Activated T-cell treated with anti-CD3 and anti-CD28 coated beads, Interleukin-2, amount 50 U/mL, for 4 hours (primary cell): Measurements from ENCODE around the gene TMEM79. TPM values are rescaled to one million over a fixed set of nuclear protein-coding genes. Genes with fewer than 3 reads are reported as not detected.
"Not testable (repeated sequence)": the region's sequence is repeated elsewhere in the genome, so short reads cannot be mapped to it uniquely, and the experiment has no call there.

Source experiments
- ATAC-seq, 2 donors: fragments of 200-7000 bp; cut with Tn5 transposase; one replicate each; pipeline ENCODE4 v1.10.0; 2021
- DNase-seq: peaks from one replicate; pipeline ENCODE4 v3.0.0-alpha.2; 2020
- H3K27me3 Mint-ChIP-seq: one replicate; pipeline ENCODE4 v1.8.0; 2021; ENCODE audit warnings: low read depth, mixed read lengths
- H3K36me3 Mint-ChIP-seq: one replicate; pipeline ENCODE4 v1.8.0; 2022; ENCODE audit warnings: mixed read lengths; ENCODE audit not compliant: insufficient read depth
- H3K4me1 Mint-ChIP-seq: one replicate; pipeline ENCODE4 v1.8.0; 2021; ENCODE audit warnings: low read depth, mixed read lengths
- H3K4me3 Mint-ChIP-seq: one replicate; pipeline ENCODE4 v1.8.0; 2021; ENCODE audit warnings: mild to moderate bottlenecking, moderate library complexity, mixed read lengths
- H3K9me3 Mint-ChIP-seq: one replicate; pipeline ENCODE4 v1.8.0; 2021; ENCODE audit warnings: mixed read lengths
- total RNA-seq, 3 donors: library from RNA; stranded (reverse); gene quantifications; one replicate each; pipeline ENCODE4 v1.2.1, GENCODE V29; 2021

The TMEM79 gene
- total RNA-seq, 3 donors from 2014 or later, result 6.3 to 6.9 (median 6.4) TPM

GRCh38 chr1:156305215-156305614 is 21.1 kb downstream of the TMEM79 start:
- Mint-ChIP-seq H3K4me3 (no peak overlapping the region), H3K9me3 (no peaks in the 10 kb centered on the region), H3K4me1 (no peaks in the 10 kb centered on the region), H3K36me3 (peaks cover 21% of the 10 kb centered on the region), H3K27me3 (no peaks in the 10 kb centered on the region)
- no peak for DNase-seq
- no peak for ATAC-seq

DNA sequence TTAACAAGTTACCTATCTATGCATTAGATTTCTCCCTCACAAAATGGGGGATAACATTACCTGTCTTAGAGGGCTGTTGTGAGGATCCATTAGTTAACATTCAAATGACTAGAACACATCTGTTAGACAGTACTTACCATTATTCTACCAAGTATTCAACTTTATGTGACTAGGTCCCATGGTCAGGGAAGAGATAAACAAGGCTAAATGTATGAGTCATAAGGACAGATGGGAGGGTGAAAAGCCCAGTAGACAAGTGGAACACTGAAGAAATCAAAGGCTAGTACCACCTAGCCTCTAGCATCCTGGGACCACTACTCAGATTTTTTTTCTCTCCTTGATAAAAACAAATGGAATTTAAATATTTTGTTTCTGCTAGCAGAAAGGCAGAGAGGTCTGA is 24.0 kb downstream of the TMEM79 start:
- peaks cover 27% of the 10 kb centered on the region for H3K36me3 Mint-ChIP-seq
- H3K4me1 Mint-ChIP-seq, result no peaks in the 10 kb centered on the region
- no peaks in the 10 kb centered on the region for H3K27me3 Mint-ChIP-seq
- ATAC-seq, result no peak
- no peak overlapping the region for H3K4me3 Mint-ChIP-seq
- H3K9me3 Mint-ChIP-seq, result no peaks in the 10 kb centered on the region
- no peak for DNase-seq

DNA sequence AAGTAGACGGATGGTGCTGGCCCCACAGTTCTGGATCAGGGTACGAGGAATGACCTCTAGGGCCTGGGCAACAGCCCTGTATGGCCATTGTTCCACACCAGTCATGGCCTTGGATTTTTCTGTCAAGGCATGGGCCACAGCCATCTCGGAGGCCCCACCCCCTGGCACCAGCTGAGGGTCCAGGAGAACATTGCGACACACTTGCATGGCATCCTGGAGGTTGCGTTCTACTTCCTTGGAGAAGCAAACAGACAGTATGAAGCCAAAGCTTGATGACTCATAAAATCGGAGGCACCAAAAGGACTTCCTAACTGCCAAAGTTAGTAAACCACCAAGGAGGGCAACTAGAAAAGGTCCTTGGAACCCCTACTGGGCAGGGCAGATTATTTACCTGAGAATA is 26.8 kb downstream of the TMEM79 start:
- Mint-ChIP-seq H3K9me3 (no peaks in the 10 kb centered on the region), H3K4me3 (no peak overlapping the region), H3K27me3 (no peaks in the 10 kb centered on the region), H3K4me1 (no peaks in the 10 kb centered on the region), H3K36me3 (peaks cover 33% of the 10 kb centered on the region)
- ATAC-seq (no peak), DNase-seq (no peak)

DNA sequence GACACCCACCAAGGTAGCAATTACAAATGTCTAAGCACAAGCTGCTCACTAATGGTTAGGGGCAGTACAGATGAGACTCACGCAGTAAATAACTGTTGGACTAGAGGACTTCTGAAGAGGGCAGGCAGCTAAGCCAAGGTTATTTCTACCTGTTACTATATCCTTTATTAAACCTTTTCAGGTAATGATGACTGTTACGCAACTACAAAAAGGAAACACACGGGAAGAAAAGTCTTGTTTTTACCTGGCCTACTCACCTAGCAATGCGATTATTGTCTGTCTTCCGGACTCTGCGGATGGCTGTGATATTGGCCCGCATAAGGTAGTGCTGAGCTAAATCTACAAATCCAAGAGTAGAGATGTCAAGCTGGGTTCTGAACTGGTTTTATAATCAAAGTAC is 32.8 kb downstream of the TMEM79 start:
- no peak for ATAC-seq

DNA sequence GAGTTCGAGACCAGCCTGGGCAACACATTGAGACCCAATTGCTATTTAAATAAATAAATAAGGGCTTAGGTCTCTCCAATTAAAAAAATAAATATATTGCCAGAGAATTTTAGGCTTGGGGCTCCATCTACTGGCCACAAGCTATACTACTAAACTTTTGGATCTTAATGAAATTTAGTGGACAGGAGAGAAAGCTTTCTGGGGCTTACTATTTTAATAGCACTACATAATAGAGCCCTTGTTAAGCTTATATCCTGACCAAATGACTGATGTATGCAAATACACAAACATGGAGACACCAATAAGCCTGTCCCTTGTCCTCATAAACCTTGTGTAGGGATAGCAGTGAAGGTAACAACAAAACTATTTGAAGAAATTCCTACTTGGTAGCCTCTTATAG is 35.5 kb downstream of the TMEM79 start:
- ATAC-seq (no peak), DNase-seq (no peak)
- H3K9me3 Mint-ChIP-seq, result no peaks in the 10 kb centered on the region
- no peaks in the 10 kb centered on the region for H3K4me1 Mint-ChIP-seq
- H3K27me3 Mint-ChIP-seq, result no peaks in the 10 kb centered on the region
- H3K36me3 Mint-ChIP-seq, result peaks cover 34% of the 10 kb centered on the region
- H3K4me3 Mint-ChIP-seq, result no peak overlapping the region

More for the DNA sequence above, 32.8 kb downstream of the TMEM79 start:
- Mint-ChIP-seq H3K27me3 (no peaks in the 10 kb centered on the region), H3K4me3 (no peak overlapping the region), H3K36me3 (peaks cover 36% of the 10 kb centered on the region), H3K4me1 (no peaks in the 10 kb centered on the region), H3K9me3 (no peaks in the 10 kb centered on the region)
- DNase-seq, result no peak

DNA sequence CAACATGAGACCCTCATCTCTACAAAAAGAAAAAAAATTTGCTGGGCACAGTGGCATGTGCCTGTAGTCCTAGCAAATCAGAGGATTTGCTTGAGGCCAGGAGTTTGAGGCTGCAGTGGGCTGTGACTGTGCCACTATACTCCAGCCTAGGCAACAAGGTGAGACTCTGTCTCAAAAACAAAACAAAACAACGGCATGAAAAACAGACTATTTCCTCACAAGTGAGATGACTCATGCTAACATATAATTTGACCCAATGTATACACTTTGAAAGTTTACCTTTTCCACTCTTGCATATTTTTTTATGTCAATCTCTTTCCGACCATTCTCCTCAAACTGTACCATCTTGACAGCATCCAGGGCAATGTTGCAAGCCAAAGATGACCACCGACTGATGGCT is 36.4 kb downstream of the TMEM79 start:
- no peaks in the 10 kb centered on the region for H3K9me3 Mint-ChIP-seq
- ATAC-seq (no peak), DNase-seq (no peak)
- H3K27me3 Mint-ChIP-seq, result no peaks in the 10 kb centered on the region
- no peaks in the 10 kb centered on the region for H3K4me1 Mint-ChIP-seq
- H3K4me3 Mint-ChIP-seq, result no peak overlapping the region
- H3K36me3 Mint-ChIP-seq, result peaks cover 34% of the 10 kb centered on the region

- not testable (repeated sequence) for ATAC-seq, DNase-seq, H3K4me3 Mint-ChIP-seq, H3K27me3 Mint-ChIP-seq, H3K4me1 Mint-ChIP-seq, H3K9me3 Mint-ChIP-seq
- peaks cover 23% of the 10 kb centered on the region for H3K36me3 Mint-ChIP-seq
Observed at GRCh38 chr1:156323179-156323578, 39.1 kb downstream of the TMEM79 start.

GRCh38 chr1:156336242-156336641 is 52.1 kb downstream of the TMEM79 start:
- H3K9me3 Mint-ChIP-seq, result no peaks in the 10 kb centered on the region
- H3K4me3 Mint-ChIP-seq, result peak overlapping the region; percentile 100
- peaks cover 30% of the 10 kb centered on the region for H3K4me1 Mint-ChIP-seq
- no peak for DNase-seq
- ATAC-seq, result no peak
- peaks cover 34% of the 10 kb centered on the region for H3K36me3 Mint-ChIP-seq
- H3K27me3 Mint-ChIP-seq, result no peaks in the 10 kb centered on the region

DNA sequence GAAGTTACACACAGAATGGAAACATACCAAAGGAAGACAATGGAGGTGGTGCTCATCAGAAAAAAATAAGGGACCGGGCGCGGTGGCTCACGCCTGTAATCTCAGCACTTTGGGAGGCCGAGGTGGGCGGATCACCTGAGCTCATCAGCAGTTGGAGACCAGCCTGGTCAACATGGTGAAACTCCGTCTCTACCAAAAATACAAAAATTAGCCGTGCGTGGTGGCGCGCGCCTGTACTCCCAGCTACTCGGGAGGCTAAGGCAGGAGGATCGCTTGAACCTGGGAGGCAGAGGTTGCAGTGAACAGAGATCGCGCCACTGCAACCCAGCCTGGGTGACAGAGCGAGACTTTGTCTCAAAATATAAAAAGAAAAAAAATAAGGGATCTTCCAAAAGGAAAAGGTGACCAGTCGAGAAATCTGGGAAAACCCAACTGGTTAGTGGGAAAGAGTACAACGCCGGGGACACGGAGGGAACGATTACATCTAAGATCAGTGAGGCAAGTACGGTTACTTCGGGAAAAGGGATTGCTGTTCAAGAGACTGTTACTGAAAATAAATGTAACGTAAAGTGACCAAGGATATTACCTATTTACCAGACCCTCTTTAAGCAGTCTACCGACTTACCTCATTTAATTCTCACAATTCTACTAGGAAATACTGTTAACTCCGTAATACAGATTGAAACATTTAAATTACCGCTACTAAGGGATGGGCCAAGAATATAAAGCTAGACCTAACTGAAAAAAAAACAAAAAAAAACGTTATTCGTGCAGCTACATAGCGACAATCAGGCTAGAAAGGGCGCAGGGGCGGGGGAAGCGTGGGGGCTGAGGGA is 53.1 kb downstream of the TMEM79 start:
- ATAC-seq (peak in 1 of 2 donors; percentile 1), DNase-seq (no peak)
- peaks cover 30% of the 10 kb centered on the region for H3K4me1 Mint-ChIP-seq

GRCh38 chr1:156337888-156338179 is 53.7 kb downstream of the TMEM79 start:
- ATAC-seq (no peak), DNase-seq (peak; percentile 28)
- H3K36me3 Mint-ChIP-seq, result peaks cover 34% of the 10 kb centered on the region
- H3K27me3 Mint-ChIP-seq, result no peaks in the 10 kb centered on the region
- H3K9me3 Mint-ChIP-seq, result no peaks in the 10 kb centered on the region
- peaks cover 30% of the 10 kb centered on the region for H3K4me1 Mint-ChIP-seq
- H3K4me3 Mint-ChIP-seq, result peak overlapping the region; percentile 100

More for the DNA sequence above, 53.1 kb downstream of the TMEM79 start:
- peak overlapping the region; percentile 100 for H3K4me3 Mint-ChIP-seq
- peaks cover 34% of the 10 kb centered on the region for H3K36me3 Mint-ChIP-seq
- H3K9me3 Mint-ChIP-seq, result no peaks in the 10 kb centered on the region
- no peaks in the 10 kb centered on the region for H3K27me3 Mint-ChIP-seq

DNA sequence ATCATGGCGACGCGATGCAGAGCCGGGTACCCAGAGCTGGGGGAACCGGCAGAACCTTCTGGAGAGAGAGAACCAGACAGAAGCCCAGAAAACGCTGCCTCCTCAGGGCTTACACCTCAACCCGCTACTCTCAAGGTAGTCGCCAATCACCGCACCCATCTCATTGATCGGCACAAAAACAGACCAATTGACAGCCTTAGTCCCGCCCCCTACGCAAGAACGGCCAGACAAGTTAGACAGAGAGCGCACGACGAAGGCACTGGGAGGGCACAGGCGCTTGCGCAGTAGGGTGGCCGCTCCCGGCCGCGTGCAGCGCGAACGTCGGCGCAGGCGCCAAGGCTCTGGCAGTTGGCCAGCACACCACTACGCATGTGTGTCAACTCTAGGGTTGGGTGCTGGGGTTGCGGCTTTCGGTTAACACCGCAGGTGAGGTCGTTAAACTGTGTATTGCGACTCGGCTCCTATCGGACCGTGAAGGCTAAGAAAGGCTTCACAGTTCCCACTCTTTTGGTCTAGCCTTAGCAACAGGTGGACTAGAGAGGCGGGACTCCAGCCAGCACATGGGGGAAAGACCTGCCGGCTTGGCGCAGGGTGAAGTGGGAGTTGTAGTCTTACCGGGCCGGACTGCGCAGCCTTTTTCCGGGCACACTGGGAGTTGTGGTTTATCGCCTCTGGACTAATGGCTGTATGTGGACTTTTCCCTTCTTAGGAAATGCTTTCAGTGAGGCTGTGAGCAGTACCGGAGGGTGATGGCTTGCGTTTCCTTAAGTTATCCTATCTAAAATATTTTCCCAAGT is 54.3 kb downstream of the TMEM79 start, which contains the start of the genes CCT3 and TSACC:
Gene CCT3 (minus strand): TSS at position 113 of the 797 bp plus-strand sequence. CDS start 108 bp downstream, at position 5.
Gene TSACC (plus strand): TSS at position 347 of the 797 bp plus-strand sequence. CDS start 1,232 bp downstream, outside the sequence.
- H3K9me3 Mint-ChIP-seq, result no peaks in the 10 kb centered on the region
- peak; percentile 99 for DNase-seq
- peak; percentile 97 for ATAC-seq
- peak within 1 kb of the TSS; percentile 100 for H3K4me3 Mint-ChIP-seq
- peaks cover 33% of the 10 kb centered on the region for H3K36me3 Mint-ChIP-seq
- H3K27me3 Mint-ChIP-seq, result no peaks in the 10 kb centered on the region
- H3K4me1 Mint-ChIP-seq, result peaks cover 30% of the 10 kb centered on the region

Other genes starting within 250 kb of the TMEM79 start
- gene UBQLN4, start 230.5 kb upstream of the TMEM79 start, total RNA-seq, result 10 to 100 TPM; 52.9 to 57.3 (median 53.7) TPM
- gene LAMTOR2, start 229.5 kb upstream of the TMEM79 start, total RNA-seq, result 10 to 100 TPM; 56.6 to 62.3 (median 59.2) TPM
- under 1 TPM; 0.61 to 0.79 (median 0.63) TPM for gene RAB25, start 223.2 kb upstream of the TMEM79 start, total RNA-seq
- gene MEX3A, start 201.9 kb upstream of the TMEM79 start, total RNA-seq, result under 1 TPM; 0.50 to 0.66 (median 0.57) TPM
- 100 to 1,000 TPM; 113 to 162 (median 124) TPM for gene LMNA, start 169.6 kb upstream of the TMEM79 start, total RNA-seq
- gene SEMA4A, start 130.7 kb upstream of the TMEM79 start, total RNA-seq, result 10 to 100 TPM; 31.7 to 51.5 (median 37.1) TPM
- 10 to 100 TPM; 61.3 to 79.7 (median 73.0) TPM for gene SLC25A44, start 90.2 kb upstream of the TMEM79 start, total RNA-seq
- gene PMF1, start 71.3 kb upstream of the TMEM79 start, total RNA-seq, result 100 to 1,000 TPM; 184 to 201 (median 192) TPM
- 1 to 10 TPM; 2.0 to 2.5 (median 2.4) TPM for gene BGLAP, start 42.1 kb upstream of the TMEM79 start, total RNA-seq
- 1 to 10 TPM; 2.0 to 3.6 (median 3.4) TPM for gene PAQR6, start 36.3 kb upstream of the TMEM79 start, total RNA-seq
- 100 to 1,000 TPM; 118 to 125 (median 123) TPM for gene SMG5, start 1.5 kb upstream of the TMEM79 start, total RNA-seq
- gene GLMP, start 11.4 kb downstream of the TMEM79 start, total RNA-seq, result 10 to 100 TPM; 12.6 to 15.8 (median 13.2) TPM
- under 1 TPM in 1 of 3 donors, not detected in 2; 0.42 TPM for gene VHLL, start 15.0 kb downstream of the TMEM79 start, total RNA-seq
- gene CCT3, start 54.0 kb downstream of the TMEM79 start, total RNA-seq, result 100 to 1,000 TPM; 694 to 815 (median 725) TPM
- under 1 TPM in 2 of 3 donors, not detected in 1; 0.37 to 0.43 TPM for gene TSACC, start 54.2 kb downstream of the TMEM79 start, total RNA-seq
- gene RHBG, start 84.9 kb downstream of the TMEM79 start, total RNA-seq, result not detected
- 10 to 100 TPM; 42.5 to 50.9 (median 46.3) TPM for gene MEF2D, start 216.4 kb downstream of the TMEM79 start, total RNA-seq